Left lung (tissue), 10 donors: ENCODE measurements around the gene DPYD. TPM values are rescaled to one million over a fixed set of nuclear protein-coding genes. Genes with fewer than 3 reads are reported as not detected.

Experiments used
- ATAC-seq: fragments of 200-7000 bp; cut with Tn5 transposase; one replicate; pipeline ENCODE4 v1.9.1; 2020; ENCODE audit warnings: moderate library complexity
- DNase-seq, 4 donors: peaks; one replicate each; pipeline ENCODE4 v3.0.0-alpha.2; 2013 to 2020
- H3K27ac ChIP-seq, 2 donors: fragments of 200-600 bp; sonication (generic) in 1 of 2; one replicate each; pipeline versions ENCODE4 v1.5.0 to v1.8.0; 2020 to 2021
- H3K27me3 ChIP-seq, 2 donors: fragments of 200-600 bp; sonication (generic) in 1 of 2; one replicate each; pipeline versions ENCODE4 v1.5.0 to v1.8.0; 2020 to 2021
- H3K36me3 ChIP-seq, 2 donors: fragments of 200-600 bp; sonication (generic) in 1 of 2; one replicate each; pipeline versions ENCODE4 v1.5.0 to v1.8.0; 2020 to 2021
- H3K4me1 ChIP-seq, 2 donors: fragments of 200-600 bp; one replicate each; pipeline ENCODE4 v1.8.0; 2021
- H3K4me3 ChIP-seq, 2 donors: fragments of 200-600 bp; sonication (generic) in 1 of 2; one replicate each; pipeline versions ENCODE4 v1.5.0 to v1.8.0; 2020 to 2021; ENCODE audit warnings: mild to moderate bottlenecking in 1 of 2
- H3K9me3 ChIP-seq, 2 donors: fragments of 200-600 bp; sonication (generic) in 1 of 2; one replicate each; pipeline versions ENCODE4 v1.5.0 to v1.8.0; 2020 to 2021
- CTCF ChIP-seq, 2 donors: fragments of 200-600 bp; sonication (generic) in 1 of 2; IDR thresholded peaks; one replicate each; pipeline versions ENCODE4 v1.5.0 to v1.8.0; 2021; ENCODE audit warnings: antibody characterized with exemption in 2 of 2
- intact Hi-C, 2 donors: fragments of 100-400 bp; cut with DNase I; formaldehyde crosslinking; loops; one replicate each; pipeline versions ENCODE4 v1.11.2 to v1.14.2; 2022
- polyA plus RNA-seq, 6 donors: library from polyadenylated mRNA; unstranded; fragments of 120-200 nt; gene quantifications; one replicate each; pipeline ENCODE4 v1.2.1, GENCODE V29; 2013; ENCODE audit not compliant: insufficient read length in 6 of 6
- total RNA-seq, 2 donors: library from RNA; stranded (reverse); fragmentation: NEBNext Ultra II Directional; extraction: Animal tissue kit (Norgen Biotek cat#: 25700); gene quantifications; one replicate each; pipeline ENCODE4 v1.2.1, GENCODE V29; 2021
- donor health status: DM: no; HTN: yes; CAD: no.
- donor health status: DM: no; HTN: no; CAD: no.

DPYD gene
- total and polyA plus RNA-seq, 8 donors, result 21.4 to 106 (median 26.1) TPM

- intact Hi-C loops, result no loop called here
- Histone ChIP-seq H3K9me3 (no peaks in the 10 kb centered on the region), H3K27me3 (no peaks in the 10 kb centered on the region), H3K4me3 (peak overlapping the region; percentile 82 to 96), H3K36me3 (no peaks in the 10 kb centered on the region), H3K4me1 (peaks cover 0 to 50% of the 10 kb centered on the region in 2 donors), H3K27ac (peak overlapping the region; percentile 97 to 98)
- DNase-seq (peak in 2 of 4 donors; percentile 46 to 48), ATAC-seq (peak; percentile 28)
- TF ChIP-seq CTCF (IDR thresholded peaks at IDR 0.05), result no peak
Observed at GRCh38 chr1:97919585-97920261, 1.1 kb downstream of the DPYD start.

- peak overlapping the region; percentile 97 to 98 for H3K27ac ChIP-seq
- no peaks in the 10 kb centered on the region for H3K9me3 ChIP-seq
- no peaks in the 10 kb centered on the region for H3K36me3 ChIP-seq
- DNase-seq, result no peak
- ATAC-seq, result no peak
- intact Hi-C loops, result no loop called here
- H3K4me3 ChIP-seq, result peak overlapping the region; percentile 82 to 96
- no peaks in the 10 kb centered on the region for H3K27me3 ChIP-seq
- peaks cover 0 to 50% of the 10 kb centered on the region in 2 donors for H3K4me1 ChIP-seq
- TF ChIP-seq CTCF (IDR thresholded peaks at IDR 0.05), result no peak
Observed at GRCh38 chr1:97918961-97919360, 1.9 kb downstream of the DPYD start.

- no peak for DNase-seq
- H3K27me3 ChIP-seq, result no peaks in the 10 kb centered on the region
- H3K4me1 ChIP-seq, result peaks cover 0 to 81% of the 10 kb centered on the region in 2 donors
- H3K4me3 ChIP-seq, result no peak overlapping the region
- no peaks in the 10 kb centered on the region for H3K36me3 ChIP-seq
- TF ChIP-seq CTCF (IDR thresholded peaks at IDR 0.05), result no peak
- no peak overlapping the region for H3K27ac ChIP-seq
- no peaks in the 10 kb centered on the region for H3K9me3 ChIP-seq
- intact Hi-C loops, result no loop called here
- no peak for ATAC-seq
Observed at GRCh38 chr1:97913506-97914139, 7.2 kb downstream of the DPYD start.

- H3K27me3 ChIP-seq, result no peaks in the 10 kb centered on the region
- H3K36me3 ChIP-seq, result no peaks in the 10 kb centered on the region
- no peak overlapping the region for H3K4me3 ChIP-seq
- no peak for ATAC-seq
- H3K9me3 ChIP-seq, result no peaks in the 10 kb centered on the region
- no peak overlapping the region for H3K27ac ChIP-seq
- DNase-seq, result no peak
- no peak for TF ChIP-seq CTCF (IDR thresholded peaks at IDR 0.05)
- intact Hi-C loops, result no loop called here
- H3K4me1 ChIP-seq, result peaks cover 0 to 81% of the 10 kb centered on the region in 2 donors
Observed at GRCh38 chr1:97911266-97912215, 9.3 kb downstream of the DPYD start.
